ENCODE data around the gene CELSR2. TPM values are rescaled to one million over a fixed set of nuclear protein-coding genes. Genes with fewer than 3 reads are reported as not detected.
A peak's percentile ranks its signal among the peaks of the same experiment; 100 is the strongest.

CELSR2 gene
- total and polyA plus RNA-seq, 11 donors = 1.6 to 11.9 (median 7.4) TPM

DNA sequence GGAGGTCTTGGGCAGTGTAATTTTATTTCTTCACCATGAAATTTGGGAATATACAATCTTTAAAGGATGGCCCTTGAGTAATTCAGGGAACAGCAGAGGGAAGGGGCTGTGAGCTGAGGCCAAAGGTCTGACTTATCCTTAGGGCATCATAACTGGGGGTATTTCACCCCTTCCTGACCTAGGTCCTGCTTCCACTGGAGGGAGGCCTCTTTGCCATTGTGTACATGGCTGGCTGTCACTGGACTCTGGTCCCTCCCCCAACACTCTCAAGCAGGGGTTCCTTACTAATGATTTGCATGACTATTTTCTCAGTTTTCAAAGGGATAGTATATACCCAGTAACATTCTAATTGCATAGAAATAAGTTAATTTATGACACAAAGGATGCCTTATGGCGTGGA, 40.8 kb downstream of the CELSR2 start:
- WGBS, 4 donors = 93 to 97% (median 96%) methylated on average over 1 of the region's 1 CpG
- intact Hi-C loops (cut with DNase I) = loop anchor here in 1 of 10 donors (10.0 kb wide), 1 partner anchor 55 kb away; no protein-coding TSS in a partner anchor
- no peak for TF ChIP-seq POLR2A (IDR thresholded peaks at IDR 0.05)
- TF ChIP-seq CTCF (IDR thresholded peaks at IDR 0.05) = no peak
- no peaks in the 10 kb centered on the region for H3K36me3 ChIP-seq
- no peak overlapping the region for H3K27ac ChIP-seq
- DNase-seq (no peak), ATAC-seq (no peak)
- H3K4me1 ChIP-seq = peaks cover 0 to 14% (median 0%) of the 10 kb centered on the region in 12 donors
- no peaks in the 10 kb centered on the region for H3K27me3 ChIP-seq
- no peak overlapping the region for H3K4me3 ChIP-seq
- H3K9me3 ChIP-seq = no peaks in the 10 kb centered on the region

DNA sequence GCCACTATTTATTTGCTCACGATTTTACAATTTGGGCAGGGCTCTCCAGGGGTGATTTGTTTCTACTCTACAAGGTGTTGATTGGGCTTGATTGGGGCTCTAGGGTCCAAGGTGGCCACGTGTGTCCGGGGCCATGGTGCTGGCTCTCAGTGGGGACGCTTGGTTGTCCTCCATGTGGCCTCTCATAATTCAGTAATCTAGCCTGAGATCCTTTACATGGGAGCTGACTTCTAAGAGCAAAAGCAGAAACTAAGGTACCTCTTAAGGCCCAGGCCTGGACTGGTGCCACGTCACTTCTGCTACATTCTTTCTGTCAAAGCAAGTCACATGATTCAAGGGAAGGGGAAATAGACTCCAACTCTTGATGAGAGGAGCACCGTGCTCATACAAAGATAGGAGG, 41.7 kb downstream of the CELSR2 start:
- peak in 1 of 5 donors; percentile 53 for DNase-seq
- H3K4me3 ChIP-seq = no peak overlapping the region
- H3K4me1 ChIP-seq = peaks cover 0 to 15% (median 0%) of the 10 kb centered on the region in 12 donors
- no peaks in the 10 kb centered on the region for H3K9me3 ChIP-seq
- intact Hi-C loops (cut with DNase I) = loop anchor here in 1 of 10 donors (10.0 kb wide), 1 partner anchor 54 kb away; no protein-coding TSS in a partner anchor
- WGBS, 4 donors = 53 to 67% (median 62%) methylated on average over 6 of the region's 6 CpGs
- no peaks in the 10 kb centered on the region for H3K27me3 ChIP-seq
- no peak overlapping the region for H3K27ac ChIP-seq
- ATAC-seq = peak in 1 of 4 donors; percentile 61
- no peaks in the 10 kb centered on the region for H3K36me3 ChIP-seq
- TF ChIP-seq POLR2A (IDR thresholded peaks at IDR 0.05) = no peak
- no peak for TF ChIP-seq CTCF (IDR thresholded peaks at IDR 0.05)

DNA sequence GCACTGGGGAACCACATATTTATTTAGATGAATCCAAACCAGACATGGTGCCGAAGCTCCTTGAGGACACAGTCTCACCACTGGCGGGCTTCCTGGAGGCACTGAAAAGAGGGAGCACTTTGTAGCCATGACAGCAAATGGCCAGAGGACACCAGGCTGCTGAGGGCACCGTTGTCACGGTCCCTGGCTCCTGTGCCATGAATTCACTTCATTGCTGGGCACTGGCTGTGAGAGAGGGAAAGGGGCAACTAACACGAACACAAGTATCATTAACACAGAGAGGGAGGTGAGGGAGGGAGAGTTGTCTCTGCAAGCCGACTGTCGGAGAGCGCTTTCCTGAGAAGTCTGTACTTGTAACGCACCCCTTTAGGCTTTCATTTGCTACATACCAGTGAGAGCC, 43.0 kb downstream of the CELSR2 start:
- WGBS, 4 donors = 78 to 82% (median 80%) methylated on average over 9 of the region's 9 CpGs
- peaks cover 0 to 15% (median 0%) of the 10 kb centered on the region in 12 donors for H3K4me1 ChIP-seq
- no peaks in the 10 kb centered on the region for H3K9me3 ChIP-seq
- H3K27me3 ChIP-seq = no peaks in the 10 kb centered on the region
- no peak for DNase-seq
- no peak for TF ChIP-seq POLR2A (IDR thresholded peaks at IDR 0.05)
- no peak for TF ChIP-seq CTCF (IDR thresholded peaks at IDR 0.05)
- H3K27ac ChIP-seq = no peak overlapping the region
- H3K4me3 ChIP-seq = no peak overlapping the region
- intact Hi-C loops (cut with DNase I) = loop anchor here in 1 of 10 donors (10.0 kb wide), 1 partner anchor 52 kb away; no protein-coding TSS in a partner anchor
- H3K36me3 ChIP-seq = no peaks in the 10 kb centered on the region
- ATAC-seq = no peak

DNA sequence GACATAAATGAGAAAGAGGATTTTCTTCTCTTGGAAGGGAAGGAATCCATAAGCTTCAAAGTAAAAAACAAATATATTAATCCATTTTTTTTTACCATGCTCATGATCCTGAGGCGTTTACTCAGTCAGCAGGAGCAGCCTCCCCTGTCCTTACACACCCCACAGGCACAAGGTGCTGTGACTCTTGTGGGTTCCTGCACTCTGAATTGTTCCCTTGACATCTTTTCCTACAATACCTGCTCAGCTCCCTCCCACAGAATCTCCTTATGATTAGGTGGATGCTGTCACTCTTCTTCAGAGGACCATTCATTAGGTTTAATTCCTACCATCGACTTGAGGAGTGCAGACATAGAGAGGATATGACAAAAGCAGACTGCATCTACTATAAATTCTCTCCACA, 43.7 kb downstream of the CELSR2 start:
- peaks cover 0 to 15% (median under 1%) of the 10 kb centered on the region in 12 donors for H3K4me1 ChIP-seq
- intact Hi-C loops (cut with DNase I) = loop anchor here in 1 of 10 donors (10.0 kb wide), 1 partner anchor 52 kb away; no protein-coding TSS in a partner anchor
- TF ChIP-seq POLR2A (IDR thresholded peaks at IDR 0.05) (no peak), CTCF (IDR thresholded peaks at IDR 0.05) (no peak)
- no peak for ATAC-seq
- WGBS, 4 donors = 70 to 84% (median 82%) methylated on average over 2 of the region's 2 CpGs
- H3K27me3 ChIP-seq = no peaks in the 10 kb centered on the region
- no peaks in the 10 kb centered on the region for H3K9me3 ChIP-seq
- H3K27ac ChIP-seq = no peak overlapping the region
- no peak overlapping the region for H3K4me3 ChIP-seq
- no peak for DNase-seq
- no peaks in the 10 kb centered on the region for H3K36me3 ChIP-seq
